HG02759 (cell line): ENCODE measurements around the gene FXYD3.

Experiments used
- ATAC-seq: cut with Tn5 transposase; IDR thresholded peaks from one replicate; pipeline ENCODE4 v1.9.1; 2021; ENCODE audit warnings: mild to moderate bottlenecking, moderate library complexity; ENCODE audit not compliant: unreplicated experiment

The FXYD3 gene

DNA sequence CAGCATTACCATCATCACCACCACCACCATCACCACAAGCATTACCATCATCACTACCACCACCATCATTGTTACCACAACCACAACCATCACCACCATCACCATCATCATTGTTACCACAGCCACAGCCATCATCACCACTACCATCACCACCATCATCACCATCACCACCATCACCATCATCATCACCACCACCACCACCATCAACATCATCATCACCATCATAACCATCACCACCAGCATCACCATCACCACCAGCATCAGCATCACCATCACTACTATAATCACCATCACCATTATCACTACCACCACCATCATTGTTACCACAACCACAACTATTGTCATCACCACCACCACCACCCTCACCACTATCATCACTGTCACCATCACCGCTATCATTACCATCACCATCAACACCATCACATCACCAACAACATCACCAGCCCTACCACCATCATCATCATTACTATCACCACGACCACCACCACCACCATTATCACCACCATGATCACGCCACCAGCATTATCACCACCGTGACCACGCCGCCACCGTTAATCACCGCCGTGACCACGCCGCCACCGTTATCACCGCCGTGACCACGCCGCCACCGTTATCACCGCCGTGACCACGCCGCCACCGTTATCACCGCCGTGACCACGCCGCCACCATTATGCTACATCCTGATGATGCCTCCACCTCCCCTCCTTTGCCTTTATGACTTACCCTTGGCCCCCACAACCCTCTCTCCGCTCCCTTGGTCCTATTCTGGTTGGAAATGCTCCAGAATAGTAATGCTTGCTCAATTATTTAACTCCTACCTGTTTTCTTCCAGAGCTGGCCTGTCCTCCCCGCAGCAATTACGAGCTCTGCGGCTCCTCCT is 10.0 kb upstream of the FXYD3 start:
- no peak for ATAC-seq

DNA sequence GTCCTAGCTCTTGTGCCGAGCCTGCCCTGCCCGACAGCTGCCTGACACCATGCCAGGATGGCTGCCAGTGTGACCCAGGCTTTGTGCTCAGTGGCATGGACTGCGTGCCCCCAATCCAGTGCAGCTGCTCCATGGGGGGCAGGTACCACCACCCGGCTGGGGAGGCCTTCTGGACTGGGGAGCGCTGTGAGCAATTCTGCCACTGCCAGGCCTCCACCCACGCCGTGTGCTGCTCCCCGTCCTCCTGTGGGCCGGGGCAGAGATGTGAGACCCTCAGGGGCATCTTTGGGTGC is 9.4 kb upstream of the FXYD3 start:
- no peak for ATAC-seq

DNA sequence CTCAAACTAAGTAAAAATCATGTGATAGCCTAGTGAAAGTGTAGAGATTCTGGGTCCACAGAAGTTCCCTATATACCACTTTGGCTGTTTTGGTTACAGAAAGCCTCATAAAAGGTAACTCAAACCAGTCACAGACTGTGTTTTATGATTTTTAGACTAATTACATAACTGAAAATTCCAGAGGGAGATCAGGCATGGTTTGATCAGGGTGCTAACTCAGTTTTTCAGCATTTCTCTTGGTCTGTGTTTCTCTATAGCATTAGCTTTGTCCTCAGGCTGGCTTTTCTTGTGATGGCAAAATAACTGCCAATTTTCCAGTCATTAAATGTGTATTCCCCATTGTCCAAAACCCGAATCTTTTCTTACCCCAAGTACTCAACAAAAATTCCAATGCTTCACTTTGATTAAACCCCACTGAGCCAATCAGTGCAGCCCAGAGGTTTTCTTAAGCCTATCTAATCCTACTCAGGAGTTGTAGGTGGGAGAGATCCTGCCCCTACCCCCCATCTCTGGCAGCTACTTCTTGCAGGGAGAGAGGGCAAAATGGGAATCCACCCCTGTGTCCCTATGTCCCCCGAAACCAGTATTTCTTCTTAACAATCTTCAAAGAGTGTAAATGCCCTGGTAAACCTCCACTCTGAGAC is 8.6 kb upstream of the FXYD3 start:
- no peak for ATAC-seq

DNA sequence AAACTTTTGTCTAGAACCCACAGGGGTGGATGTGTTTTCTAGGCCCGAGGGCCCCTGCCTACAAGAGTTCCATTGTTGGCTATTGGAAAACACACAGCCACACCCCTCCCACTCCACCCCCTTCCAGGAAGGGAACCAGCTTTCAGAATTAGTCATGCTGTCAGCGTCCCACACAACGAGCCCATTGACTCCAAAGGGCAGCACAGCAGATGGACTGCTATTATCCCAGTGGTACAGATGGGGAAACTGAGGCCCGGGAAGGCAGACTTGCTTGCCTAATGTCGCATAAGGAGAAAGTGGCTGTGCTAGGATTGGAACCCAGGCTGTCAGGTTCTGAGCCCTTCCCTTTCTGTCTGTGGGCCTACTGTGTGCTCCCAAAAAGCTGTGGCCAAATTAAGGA is 8.1 kb upstream of the FXYD3 start:
- ATAC-seq = no peak

DNA sequence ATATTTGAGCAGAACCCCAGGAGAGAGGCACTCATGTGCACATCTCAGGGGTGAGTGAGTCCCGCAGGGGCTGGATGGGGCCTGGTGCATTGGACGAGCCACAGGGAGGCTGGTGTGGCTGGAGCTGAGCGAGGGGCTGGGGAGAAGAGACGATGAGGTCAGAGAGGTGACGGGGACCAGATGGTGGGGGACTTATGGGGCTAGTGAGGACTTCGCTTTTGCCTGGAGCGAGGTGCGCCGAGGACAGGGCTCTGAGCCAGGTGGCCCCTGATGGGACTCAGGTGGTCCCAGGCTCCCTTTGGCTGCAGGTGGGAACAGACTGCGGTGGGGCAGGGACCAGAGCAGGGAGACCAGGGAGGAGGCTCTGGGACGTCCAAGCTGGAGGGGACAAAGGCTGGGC is 6.9 kb upstream of the FXYD3 start:
- no peak for ATAC-seq

DNA sequence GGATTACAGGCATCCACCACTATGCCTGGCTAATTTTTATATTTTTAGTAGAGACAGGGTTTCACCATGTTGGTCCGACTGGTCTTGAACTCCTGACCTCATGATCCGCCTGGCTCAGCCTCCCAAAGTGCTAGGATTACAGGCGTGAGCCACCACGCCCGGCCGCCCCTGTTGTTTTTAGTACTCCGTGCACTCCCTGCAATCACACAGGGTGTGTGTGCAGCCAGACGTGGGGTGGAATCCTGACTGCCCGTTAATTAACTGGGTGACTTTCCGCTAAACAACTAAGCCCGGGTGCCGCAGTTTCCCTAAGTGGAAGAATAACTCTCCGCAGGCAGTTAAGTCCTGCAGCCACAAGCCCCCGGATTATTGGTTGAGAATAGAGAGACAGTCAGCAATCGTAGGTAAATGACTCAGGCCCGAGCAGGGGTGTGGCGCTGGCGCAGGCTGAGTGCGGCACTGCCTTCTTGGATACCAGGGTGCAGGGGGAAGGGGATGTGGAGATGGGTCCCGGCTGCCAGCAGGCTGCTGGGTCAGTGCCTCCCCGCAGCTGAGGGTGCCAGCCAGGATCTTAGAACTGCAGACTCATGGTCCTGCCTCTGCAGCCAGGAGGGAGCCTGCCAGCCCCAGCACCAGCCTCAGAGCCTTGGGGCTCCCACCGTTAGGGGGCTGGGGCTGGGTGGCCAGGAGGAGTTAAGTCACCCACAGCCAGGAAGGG is 6.1 kb upstream of the FXYD3 start:
- no peak for ATAC-seq

DNA sequence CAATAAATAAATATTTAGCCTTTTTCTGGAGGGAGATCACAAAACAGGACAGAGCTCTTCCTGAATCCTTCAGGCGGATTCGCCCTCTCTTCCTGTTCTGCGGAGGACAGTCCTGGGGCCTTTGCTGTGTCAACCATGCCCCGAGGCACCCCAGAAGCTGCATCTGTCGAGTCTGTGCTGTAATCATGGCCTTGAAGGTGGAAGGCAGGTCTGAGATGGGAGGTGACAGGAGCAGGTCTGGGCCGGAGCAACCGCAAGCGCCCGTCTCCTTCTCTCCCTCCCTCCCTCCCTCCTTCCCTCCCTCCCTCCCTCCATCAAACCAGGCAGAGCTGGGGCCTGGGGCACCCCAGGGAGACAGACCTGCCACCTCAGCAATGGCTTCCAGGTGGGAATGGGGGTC is 4.6 kb upstream of the FXYD3 start:
- no peak for ATAC-seq

DNA sequence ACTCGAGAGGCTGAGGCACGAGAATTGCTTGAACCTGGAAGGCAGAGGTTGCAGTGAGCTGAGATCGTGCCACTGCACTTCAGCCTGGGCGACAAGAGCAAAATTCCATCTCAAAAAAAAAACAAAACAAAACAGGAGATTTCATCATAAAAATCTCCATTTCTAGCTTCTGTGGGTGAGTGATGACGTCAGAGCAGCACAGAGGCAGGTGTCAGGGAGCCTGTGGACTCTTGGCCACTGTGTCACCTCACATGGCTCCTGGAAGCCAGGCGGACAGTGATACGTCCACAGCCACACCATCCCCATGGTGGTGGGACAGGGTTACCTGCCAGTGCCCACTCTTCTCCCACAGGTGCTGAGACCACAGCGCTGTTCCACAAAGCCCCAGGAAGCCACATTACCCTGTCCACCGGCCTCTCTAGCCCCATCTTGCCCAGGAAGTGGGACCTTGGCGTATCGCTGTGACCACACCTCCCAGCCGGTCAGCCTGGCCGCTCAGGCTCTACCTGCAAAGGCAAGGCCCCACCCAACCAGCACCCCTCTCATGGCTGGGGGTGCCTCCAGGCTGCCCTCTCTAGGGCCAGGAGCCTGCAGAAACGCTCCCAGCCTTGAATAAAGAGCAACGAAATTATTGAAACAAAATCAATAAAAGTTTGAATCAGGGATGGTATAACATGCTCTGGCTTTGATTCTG is 2.5 kb upstream of the FXYD3 start:
- no peak for ATAC-seq

DNA sequence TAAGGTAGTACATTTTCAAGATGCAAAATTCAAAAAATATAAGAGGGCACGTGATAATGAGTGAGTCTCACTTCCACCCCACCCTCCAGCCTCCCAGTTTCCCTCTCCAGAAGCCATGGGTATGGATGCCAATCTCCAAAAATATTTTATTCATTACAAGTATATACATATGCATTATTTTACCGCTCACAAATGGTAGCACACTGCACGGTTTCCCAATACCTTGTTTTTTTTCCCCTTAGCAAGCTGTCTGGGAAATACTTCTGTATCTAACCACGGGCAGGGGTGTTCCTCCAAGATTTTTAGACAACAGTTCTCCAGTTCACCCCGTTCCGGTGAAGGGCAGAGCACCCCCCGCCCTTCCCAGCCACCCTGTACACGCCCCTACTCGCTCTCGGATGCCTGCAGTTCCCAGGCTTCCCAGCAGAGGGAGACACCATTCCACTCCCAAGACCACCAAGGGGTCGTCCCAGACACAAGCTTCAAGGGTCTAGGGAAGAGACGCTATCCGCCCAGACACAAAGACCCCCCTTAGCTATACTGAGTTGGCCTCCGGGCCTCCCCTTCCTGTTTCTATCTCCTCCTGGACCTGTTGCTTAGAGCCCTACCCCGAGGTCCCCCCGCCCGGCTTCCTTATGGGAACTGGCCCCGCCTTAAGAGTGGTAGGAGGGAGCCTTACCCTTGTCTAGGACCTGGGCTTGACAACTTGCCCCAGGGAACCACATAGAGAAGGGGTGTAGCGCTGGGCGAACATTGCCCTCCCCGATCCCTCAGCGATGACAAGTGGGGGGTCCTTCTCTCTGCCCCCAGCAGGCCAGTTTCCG is 1.1 kb upstream of the FXYD3 start:
- no peak for ATAC-seq

DNA sequence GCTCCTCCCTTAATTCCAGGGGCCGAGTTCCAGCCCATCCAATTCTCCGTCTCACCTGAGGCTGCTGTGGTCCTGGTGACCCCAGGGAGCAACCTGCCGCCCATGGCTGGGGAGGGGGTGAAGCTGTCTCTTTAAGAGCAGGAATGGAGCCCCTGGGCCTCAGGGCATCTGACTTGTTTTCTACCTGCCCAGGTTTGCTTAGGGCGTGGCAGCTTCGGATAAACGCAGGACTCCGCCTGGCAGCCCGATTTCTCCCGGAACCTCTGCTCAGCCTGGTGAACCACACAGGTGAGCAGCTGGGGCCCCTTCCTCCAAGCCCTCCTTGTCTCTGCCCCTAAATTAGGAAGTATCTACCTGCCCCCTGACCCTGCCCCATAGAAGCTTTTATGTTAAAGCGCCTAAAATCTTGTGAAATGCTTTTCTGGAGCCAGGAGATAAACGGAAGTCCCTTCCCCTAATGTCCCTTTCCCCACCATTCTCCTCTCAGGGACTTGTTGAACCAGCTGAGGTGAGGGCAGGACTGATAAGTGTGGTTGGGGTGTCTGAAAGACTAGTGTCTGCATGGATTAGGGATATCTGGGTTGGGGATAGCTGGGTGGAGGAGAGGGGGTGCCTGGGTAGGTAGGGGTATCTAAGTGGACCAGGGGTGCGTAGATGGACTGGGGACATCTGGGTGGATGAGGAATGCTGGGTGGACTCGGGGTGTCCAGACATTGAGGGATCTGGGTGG is 614 bp downstream of the FXYD3 start:
- ATAC-seq = no peak

DNA sequence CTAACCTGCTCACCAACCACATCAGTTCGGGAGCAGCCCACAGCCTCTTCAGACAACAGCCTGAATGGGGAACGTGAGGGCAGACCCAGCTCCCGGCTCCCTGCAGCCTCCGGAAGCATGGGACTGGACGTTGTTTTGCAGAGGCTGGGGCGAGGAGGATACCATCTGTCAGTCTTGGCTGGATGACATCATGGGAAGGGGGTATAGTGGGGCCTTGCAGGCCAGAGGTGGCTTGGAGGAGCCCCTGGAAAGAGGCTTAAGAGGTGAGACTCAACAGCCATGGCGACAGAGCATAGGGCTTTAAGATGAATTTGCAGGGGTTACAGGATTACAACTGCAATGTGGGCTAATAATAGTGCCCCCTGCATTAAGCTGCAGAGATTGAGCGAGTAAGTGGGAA is 1.5 kb downstream of the FXYD3 start:
- ATAC-seq = no peak

DNA sequence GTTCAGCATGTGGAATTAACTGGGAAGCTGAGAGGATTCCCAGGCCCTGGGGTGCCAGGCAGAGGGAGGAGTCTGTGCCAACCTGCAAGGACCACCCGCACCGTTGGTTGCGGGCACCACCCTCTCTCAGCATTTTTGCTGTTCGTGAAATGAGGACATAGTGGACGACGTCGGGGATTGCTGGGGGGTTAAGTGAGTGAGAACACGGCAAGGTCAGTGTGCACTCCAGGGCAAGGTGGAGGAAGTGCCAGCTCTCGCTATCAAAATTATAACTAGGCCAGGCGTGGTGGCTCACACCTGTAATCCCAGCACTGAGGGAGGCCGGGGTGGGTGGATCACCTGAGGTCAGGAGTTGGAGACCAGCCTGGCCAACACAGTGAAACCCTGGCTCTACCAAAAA is 2.2 kb downstream of the FXYD3 start:
- no peak for ATAC-seq

DNA sequence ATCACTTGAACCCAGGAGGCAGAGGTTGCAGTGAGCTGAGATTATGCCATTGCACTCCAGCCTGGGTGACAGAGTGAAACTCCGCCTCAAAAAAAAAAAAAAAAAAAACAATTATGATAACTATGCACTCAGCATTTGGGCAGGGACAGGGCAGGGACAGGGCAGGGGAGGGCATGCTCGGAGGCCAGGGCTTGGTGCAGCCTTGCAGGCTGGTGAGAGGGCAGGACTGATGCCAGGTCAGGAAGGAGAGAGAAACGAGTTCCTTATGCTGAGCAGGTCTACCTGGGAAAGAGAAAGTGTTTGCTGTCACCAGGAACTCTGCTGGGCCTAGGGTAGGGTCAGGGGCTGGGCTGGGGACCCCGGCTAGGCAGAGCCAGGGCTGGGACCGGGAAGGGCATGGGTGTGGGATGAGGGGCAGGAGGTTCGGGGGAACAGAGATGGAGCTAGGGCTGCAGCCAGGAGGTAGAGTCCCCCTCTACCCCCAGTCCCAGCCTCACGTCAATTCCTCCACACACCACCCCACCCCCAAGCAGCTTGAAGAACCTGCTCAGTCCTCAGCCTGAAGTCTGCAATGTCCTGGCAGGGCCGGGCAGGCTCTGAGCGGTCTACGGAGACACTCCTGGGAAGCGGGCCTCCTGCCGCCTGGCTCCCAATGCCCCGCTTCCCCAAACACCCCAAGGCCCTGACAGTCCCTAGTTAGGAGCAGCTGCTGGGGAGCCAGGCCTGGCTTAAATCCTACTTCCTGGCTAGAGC is 2.8 kb downstream of the FXYD3 start:
- ATAC-seq = no peak

DNA sequence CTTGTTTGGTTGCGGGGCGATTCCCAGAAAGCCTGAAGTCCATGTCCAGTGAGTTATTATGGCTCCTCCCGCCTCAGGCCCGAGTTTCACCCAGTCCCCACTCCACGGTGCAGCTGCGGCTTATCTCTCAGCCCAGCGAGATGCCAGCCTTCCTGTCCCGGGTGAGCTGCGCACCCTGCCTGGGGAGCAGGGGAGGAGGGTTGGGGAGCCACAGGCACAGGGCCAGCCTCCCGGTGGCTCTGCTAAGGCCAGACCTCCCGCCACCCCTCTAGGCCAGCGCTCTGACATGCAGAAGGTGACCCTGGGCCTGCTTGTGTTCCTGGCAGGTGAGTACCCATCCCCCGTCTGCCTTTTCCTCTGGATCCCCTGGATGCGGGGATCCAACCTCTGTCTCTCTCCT is 3.5 kb downstream of the FXYD3 start:
- ATAC-seq = no peak

DNA sequence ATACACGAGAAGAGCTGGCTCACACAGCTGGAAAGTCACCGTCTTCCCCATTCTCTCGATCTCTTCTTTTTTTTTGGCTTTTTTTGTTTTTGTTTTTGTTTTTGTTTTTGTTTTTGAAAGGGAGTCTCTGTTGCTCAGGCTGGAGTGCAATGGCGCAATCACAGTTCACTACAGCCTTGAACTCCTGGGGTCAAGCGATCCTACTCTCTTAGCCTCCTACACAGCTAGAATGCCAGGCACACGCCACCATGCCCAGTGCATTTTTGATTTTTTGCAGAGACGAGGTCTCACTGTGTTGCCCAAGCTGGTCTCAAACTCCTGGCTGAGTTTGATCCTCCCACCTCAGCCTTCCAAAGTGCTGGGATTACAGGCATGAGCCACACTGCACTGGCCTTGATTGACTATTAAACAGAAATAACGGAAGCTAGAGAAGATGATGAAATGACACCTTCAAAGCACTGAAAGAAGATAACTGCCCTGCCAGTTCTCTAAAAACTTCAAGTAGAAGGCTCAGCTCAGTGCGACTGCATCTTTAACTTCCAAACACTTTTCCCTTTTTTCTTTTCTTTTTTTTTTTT is 4.0 kb downstream of the FXYD3 start:
- ATAC-seq = no peak

DNA sequence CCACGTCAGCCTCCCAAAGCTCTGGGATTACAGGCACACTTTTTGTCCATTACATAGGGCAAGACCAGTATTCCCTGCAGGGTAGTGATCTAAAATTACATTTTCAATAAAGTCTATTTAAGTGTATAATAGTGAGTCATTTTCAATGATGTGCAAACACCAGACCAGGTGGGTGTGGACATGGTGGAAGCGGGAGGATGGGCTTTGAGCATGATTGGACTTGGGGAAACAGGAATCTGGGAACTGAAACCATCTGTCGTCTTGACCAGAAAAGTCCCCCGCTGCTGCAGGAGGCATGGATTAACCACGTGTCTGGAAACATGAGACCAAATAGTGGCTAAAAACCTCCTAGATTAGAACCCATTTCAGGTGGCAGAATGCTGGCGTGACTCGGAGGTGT is 4.9 kb downstream of the FXYD3 start:
- no peak for ATAC-seq

DNA sequence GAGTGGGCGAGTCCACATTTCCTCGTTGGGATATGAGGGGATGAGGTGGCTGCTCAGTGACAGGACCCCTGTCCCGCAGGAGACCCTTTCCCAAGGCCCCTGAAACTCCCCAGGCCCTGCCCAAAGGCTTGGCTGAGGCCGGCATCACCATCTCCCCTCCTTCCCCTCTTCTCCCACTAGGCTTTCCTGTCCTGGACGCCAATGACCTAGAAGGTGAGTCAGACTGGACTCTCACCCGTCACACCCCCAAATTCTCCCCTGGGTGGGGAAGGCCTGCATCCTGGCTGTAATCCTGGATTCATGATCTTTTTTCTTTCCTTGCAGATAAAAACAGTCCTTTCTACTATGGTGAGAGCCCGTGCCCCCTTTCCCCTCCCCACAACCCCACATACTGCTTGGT is 5.3 kb downstream of the FXYD3 start:
- ATAC-seq = no peak

DNA sequence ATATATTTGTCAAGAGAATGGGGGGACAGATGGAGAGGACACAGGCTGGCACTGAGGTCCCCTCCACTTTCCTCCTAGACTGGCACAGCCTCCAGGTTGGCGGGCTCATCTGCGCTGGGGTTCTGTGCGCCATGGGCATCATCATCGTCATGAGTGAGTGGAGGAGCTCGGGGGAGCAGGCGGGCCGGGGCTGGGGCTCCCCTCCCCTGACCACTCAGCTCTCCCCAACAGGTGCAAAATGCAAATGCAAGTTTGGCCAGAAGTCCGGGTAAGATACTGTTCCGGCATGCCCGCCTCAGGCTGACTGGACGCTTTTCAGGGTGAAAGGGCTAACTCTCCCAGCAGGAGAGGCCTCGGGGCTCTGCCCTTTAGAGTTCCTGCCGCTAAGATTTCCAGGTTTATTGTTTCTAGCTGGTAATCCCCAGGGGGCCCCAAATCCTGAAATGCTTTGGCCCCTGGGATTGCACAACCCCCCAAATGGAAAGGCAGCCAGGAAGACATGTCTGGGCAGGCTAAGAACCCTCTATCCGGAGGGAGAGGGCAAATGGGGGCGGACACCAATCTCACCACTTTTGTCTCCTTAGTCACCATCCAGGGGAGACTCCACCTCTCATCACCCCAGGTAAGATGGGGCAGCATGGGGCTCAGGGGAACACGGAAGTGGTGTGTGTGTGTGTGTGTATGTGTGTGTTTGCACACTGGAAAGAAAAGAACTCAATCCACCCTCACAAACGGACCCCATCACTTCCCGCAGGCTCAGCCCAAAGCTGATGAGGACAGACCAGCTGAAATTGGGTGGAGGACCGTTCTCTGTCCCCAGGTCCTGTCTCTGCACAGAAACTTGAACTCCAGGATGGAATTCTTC is 7.3 kb downstream of the FXYD3 start:
- ATAC-seq = no peak
